Stimulated activated naive CD8-positive, alpha-beta T cell treated with anti-CD3 and anti-CD28 coated beads, Interleukin-15, amount 100 ng/mL, for 72 hours (primary cell): ENCODE results near the gene FAM163A.
A peak's percentile ranks its signal among the peaks of the same experiment; 100 is the strongest.
"Not testable (repeated sequence)": the region's sequence is repeated elsewhere in the genome, so short reads cannot be mapped to it uniquely, and the experiment has no call there.

ENCODE experiments used
- ATAC-seq: fragments of 150-1000 bp; cut with Tn5 transposase; 2 replicates; pipeline ENCODE4 v1.10.0; 2021; ENCODE audit warnings: mild to moderate bottlenecking, moderate library complexity
- DNase-seq, 2 donors: peaks; one replicate each; pipeline ENCODE4 v3.0.0; 2021 to 2022
- H3K27ac Mint-ChIP-seq, 2 donors: one replicate each; pipeline ENCODE4 v1.8.0; 2022; ENCODE audit warnings: mild to moderate bottlenecking in 2 of 2, mixed read lengths in 2 of 2, moderate library complexity in 2 of 2
- H3K27me3 Mint-ChIP-seq: one replicate; pipeline ENCODE4 v1.8.0; 2022; ENCODE audit warnings: mixed read lengths
- H3K4me1 Mint-ChIP-seq: one replicate; pipeline ENCODE4 v1.8.0; 2022; ENCODE audit warnings: mild to moderate bottlenecking, mixed read lengths
- H3K4me3 Mint-ChIP-seq, 2 donors: one replicate each; pipeline ENCODE4 v1.8.0; 2022; ENCODE audit warnings: mild to moderate bottlenecking in 2 of 2, mixed read lengths in 2 of 2, moderate library complexity in 1 of 2
- H3K9me3 Mint-ChIP-seq, 2 donors: one replicate each; pipeline ENCODE4 v1.8.0; 2022; ENCODE audit warnings: mixed read lengths in 2 of 2

FAM163A gene

DNA sequence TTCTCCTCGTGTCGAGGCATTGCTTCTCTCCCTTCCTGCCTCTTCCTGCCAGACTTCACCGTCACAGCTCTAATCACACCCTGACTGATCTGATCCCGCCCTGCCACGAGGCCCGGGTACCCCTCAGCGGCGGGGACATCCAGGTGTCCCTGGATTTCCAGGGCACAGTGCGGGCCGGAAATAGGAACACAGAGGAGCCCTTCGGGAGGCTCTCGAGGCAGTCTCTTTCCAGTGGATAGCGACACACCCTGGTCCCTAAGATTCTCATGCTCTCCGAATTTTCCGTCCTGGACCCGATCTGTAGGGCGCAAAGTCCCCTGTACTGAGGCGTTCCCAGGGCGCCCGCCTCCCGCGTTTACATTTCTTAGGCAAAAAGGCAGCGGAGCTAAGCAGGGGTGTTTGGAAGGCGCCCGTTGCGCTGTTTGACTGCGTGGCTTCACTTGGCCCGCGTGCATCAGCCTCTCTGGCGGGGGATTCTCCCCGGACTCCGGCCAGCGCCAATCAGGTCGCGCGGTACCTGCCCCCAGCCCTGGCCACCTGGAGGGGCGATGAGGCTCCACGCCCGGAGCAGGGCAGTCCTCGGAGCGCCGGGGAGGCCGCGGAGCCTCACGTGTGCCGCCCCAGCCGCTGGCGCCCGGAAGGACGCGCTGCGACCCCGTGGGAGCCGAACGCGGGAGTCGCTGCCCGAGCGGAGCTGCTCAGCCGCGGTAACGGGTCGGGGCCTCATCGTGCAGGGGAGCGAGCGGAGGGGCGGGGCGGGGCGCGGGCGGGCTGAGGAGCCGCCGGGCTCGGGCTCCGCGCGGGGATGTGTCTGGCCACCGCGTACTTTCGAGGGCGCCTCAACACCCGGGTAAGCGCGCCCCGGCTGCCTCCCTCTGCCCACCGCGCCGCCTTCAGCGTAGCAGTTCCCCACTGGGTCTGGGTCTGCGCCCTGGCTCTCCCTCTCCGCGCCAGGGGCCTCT is at the start of gene FAM163A:
Gene FAM163A (plus strand): TSS at position 575 of the 962 bp plus-strand sequence. CDS start 69,807 bp downstream, outside the sequence.
- DNase-seq: peak in 1 of 2 donors; percentile 13
- ATAC-seq: peak; percentile 56

DNA sequence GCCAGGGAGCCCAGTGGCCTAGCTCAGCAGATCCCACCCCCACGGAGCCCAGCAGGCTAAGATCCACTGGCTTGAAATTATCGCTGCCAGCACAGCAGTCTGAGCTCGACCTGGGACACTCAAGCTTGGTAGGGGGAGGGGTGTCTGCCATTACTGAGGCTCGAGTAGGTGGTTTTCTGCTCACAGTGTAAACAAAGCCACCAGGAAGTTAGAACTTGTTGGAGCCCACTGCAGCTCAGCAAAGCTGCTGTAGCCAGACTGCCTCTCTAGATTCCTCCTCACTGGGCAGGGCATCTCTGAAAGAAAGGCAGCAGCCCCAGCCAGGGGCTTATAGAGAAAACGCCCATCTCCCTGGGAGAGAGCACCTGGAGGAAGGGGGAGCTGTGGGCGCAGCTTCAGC is 48.6 kb upstream of the FAM163A start:
- not testable (repeated sequence) for H3K27ac Mint-ChIP-seq, H3K4me1 Mint-ChIP-seq, ATAC-seq, H3K9me3 Mint-ChIP-seq, DNase-seq, H3K4me3 Mint-ChIP-seq
- peaks cover 35% of the 10 kb centered on the region for H3K27me3 Mint-ChIP-seq

More for the DNA sequence above, at the start of gene FAM163A:
- Mint-ChIP-seq H3K4me1 (peaks cover 14% of the 10 kb centered on the region), H3K4me3 (peak within 1 kb of the TSS; percentile 46 to 67), H3K27me3 (peaks cover 97% of the 10 kb centered on the region), H3K9me3 (no peaks in the 10 kb centered on the region), H3K27ac (no peak within 1 kb of the TSS)

DNA sequence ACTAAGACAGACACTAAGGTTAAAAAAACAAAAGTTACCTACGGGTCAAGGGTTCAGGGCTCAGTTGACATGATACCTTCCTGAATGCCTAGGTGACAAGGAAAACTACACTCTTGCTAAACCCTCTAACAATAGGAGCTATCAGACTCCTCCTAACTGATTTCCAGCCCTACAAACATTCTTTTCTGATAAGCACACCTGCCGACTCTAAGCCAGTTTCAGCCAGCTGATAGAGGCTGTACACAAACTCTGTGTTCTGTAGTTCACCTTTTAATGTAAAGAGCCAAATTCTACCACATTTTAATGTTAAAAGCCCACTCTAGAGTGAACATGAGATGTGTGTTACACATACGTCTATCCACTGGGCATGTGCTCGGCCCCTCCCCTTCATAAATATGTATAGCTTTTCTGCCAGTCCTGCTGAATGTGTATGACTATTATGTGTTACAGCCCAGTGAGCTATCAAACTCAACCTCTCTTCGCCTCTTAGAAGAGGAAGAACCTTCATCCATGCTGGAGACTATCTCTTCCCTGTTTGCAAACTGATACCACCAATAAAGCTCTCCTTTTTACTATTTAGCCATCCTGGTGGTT is 40.0 kb upstream of the FAM163A start:
- Mint-ChIP-seq H3K27me3 (peaks cover 3% of the 10 kb centered on the region), H3K4me1 (no peaks in the 10 kb centered on the region), H3K27ac (no peak overlapping the region), H3K4me3 (no peak overlapping the region), H3K9me3 (no peaks in the 10 kb centered on the region)
- DNase-seq (no peak), ATAC-seq (no peak)

DNA sequence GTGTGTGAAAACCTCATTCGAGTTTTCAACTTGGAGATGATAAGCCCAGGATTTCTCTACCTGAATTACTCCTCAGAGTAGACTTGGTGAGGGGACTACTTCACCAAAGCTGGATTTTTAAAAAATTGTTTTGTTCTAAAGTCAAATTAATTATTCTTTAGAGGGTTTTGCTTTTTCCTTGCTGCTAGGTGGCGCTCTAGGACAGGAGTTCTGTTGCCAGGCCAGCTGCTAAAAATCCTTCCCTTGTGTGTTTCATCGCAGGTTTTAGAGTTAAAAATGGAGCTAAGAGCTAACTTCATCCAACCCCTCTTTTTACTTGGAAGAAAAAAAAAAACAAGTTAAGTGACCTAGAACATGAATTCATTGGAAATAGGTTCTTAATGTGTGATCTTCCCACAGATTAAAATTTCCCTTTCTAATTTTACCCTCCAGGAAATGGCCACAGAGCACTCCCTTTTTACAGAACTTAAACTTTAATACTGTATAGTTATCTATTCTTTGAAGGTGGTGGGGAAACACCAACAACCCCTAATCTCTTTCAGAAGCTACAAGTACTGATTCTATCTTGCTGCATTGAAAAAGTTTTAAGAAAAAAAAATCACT is 36.7 kb upstream of the FAM163A start:
- Mint-ChIP-seq H3K27me3 (no peaks in the 10 kb centered on the region), H3K9me3 (no peaks in the 10 kb centered on the region), H3K4me3 (no peak overlapping the region), H3K4me1 (peaks cover 9% of the 10 kb centered on the region), H3K27ac (no peak overlapping the region)
- DNase-seq (peak; percentile 49 to 55), ATAC-seq (no peak)

DNA sequence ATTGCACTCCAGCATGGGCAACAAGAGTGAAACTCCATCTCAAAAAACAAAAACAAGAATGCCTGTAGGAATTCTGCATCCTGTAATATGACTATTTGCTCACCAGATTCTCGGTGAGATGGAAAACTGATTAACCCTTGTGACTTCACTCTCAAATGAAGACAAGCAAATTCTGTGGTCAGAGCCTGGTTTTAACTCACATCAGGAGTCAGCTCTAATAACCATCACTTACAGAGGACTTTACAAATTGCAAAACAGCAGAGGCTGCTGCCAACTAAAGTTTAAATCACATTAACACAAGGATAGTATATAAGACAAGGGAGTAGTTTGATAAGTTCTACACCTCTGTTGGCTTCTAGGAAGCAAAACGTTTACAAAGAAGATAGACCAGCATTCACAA is 35.7 kb upstream of the FAM163A start:
- H3K4me3 Mint-ChIP-seq: no peak overlapping the region
- no peak overlapping the region for H3K27ac Mint-ChIP-seq
- peaks cover 6% of the 10 kb centered on the region for H3K27me3 Mint-ChIP-seq
- no peak for ATAC-seq
- no peak for DNase-seq
- peaks cover 0 to 6% of the 10 kb centered on the region in 2 donors for H3K9me3 Mint-ChIP-seq
- peaks cover 9% of the 10 kb centered on the region for H3K4me1 Mint-ChIP-seq

DNA sequence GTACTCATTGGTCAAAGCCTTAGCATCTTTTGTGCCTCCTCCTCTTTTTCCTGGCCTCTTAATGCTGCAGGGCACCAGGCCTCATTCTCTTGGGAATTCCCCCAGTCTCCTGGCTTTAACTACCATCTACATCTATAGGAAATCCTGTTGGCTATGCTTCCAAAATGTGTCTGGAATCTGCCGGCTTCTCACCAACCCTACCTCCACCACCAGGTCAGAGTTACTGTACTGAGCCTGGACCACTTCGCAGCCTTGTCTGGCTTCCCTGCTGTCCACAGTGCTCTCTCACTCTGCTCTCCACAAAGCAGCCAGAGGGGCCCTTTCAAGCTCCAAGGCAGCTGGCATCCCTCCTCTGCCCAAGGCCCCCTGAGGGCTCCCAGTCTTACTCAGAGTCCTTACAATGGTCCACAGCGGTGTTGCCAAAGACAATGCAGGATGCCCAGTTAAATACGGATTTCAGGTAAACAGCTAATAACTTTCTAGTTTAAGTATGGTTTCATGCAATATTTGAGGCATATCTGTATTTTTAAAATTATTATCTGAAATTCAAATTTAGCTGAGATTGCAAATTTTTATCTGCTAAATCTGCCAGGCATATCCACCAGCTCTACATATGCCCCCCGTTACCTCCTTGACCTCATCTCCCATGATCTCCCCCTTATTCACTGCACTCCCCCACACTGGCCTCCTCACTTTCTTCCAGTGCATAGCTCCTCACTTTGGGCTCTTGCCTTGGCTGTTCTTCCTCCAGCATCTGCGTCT is 34.5 kb upstream of the FAM163A start:
- H3K27ac Mint-ChIP-seq: no peak overlapping the region
- ATAC-seq (no peak), DNase-seq (no peak)
- H3K4me3 Mint-ChIP-seq: no peak overlapping the region
- H3K4me1 Mint-ChIP-seq: peaks cover 9% of the 10 kb centered on the region
- H3K9me3 Mint-ChIP-seq: peaks cover 8 to 12% of the 10 kb centered on the region in 2 donors
- H3K27me3 Mint-ChIP-seq: peaks cover 6% of the 10 kb centered on the region

DNA sequence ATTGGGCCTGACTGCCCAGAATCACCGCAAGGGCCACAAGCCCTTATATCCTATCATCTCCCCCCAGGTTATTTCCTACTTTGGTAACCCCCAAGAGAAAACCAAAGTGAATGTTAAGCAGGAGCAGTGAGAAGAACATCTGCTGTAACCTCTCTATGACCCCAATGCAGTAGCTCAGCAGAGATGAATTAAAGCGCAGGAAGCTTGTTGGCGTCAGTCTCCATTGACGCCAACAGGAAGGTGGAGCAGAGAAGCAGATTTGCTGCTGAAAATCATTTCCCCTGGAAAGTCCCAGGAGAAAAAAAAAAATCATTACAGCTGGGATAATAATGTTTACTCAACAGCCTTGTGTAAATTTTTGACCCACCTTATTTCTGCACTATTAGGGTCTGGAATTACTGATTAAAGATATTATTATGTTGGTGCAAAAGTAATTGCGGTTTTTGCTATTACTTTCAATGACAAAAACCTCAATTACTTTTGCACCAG is 33.2 kb upstream of the FAM163A start:
- Mint-ChIP-seq H3K4me3 (no peak overlapping the region), H3K27ac (no peak overlapping the region), H3K4me1 (peaks cover 9% of the 10 kb centered on the region), H3K9me3 (peaks cover 18 to 23% of the 10 kb centered on the region in 2 donors), H3K27me3 (peaks cover 6% of the 10 kb centered on the region)
- ATAC-seq: peak; percentile 80
- DNase-seq: peak in 1 of 2 donors; percentile 10

DNA sequence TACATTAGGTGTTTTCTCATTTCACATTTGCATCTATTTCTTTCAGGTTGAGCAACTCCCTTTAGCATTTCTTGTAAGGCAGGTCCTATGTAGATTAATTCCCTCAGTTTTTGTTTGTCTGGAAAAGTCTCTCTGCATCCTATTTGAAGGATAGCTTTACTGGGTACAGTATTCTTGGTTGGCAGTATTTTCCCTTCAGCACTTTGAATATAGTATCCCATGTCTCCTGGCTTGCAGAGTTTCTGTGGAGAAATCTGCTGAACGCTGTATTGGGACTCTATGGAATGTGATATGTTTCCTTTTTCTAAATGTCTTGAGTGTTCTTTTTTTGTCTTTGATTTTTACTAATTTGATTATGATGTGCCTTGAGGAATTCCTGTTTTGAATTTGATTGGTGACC is 28.9 kb upstream of the FAM163A start:
- Mint-ChIP-seq H3K9me3 (peaks cover 56 to 66% of the 10 kb centered on the region in 2 donors), H3K27me3 (peaks cover 6% of the 10 kb centered on the region), H3K4me3 (no peak overlapping the region), H3K4me1 (peaks cover 9% of the 10 kb centered on the region), H3K27ac (no peak overlapping the region)
- no peak for DNase-seq
- ATAC-seq: no peak

DNA sequence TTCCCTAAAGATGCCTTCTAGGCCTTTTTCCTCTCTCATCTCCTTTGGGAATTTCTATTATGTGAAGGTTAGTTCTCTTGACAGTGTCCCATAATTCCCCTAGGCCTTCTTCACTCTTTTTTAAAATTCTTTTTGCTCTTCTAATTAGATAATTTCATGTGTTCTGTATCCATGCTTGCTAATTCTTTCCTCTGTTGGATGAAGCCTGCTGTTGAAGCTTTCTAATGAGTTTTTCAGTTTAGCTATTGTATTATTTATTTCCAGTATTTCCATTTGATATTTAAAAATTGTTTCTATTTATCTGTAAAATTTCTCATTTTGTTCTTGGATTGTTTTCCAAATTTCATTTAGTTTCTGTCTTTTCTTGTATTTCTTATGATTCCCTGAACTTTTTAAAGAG is 28.5 kb upstream of the FAM163A start:
- peaks cover 6% of the 10 kb centered on the region for H3K4me1 Mint-ChIP-seq
- no peak overlapping the region for H3K27ac Mint-ChIP-seq
- H3K4me3 Mint-ChIP-seq: no peak overlapping the region
- H3K27me3 Mint-ChIP-seq: peaks cover 6% of the 10 kb centered on the region
- H3K9me3 Mint-ChIP-seq: peaks cover 56 to 66% of the 10 kb centered on the region in 2 donors
- ATAC-seq: no peak
- DNase-seq: no peak

DNA sequence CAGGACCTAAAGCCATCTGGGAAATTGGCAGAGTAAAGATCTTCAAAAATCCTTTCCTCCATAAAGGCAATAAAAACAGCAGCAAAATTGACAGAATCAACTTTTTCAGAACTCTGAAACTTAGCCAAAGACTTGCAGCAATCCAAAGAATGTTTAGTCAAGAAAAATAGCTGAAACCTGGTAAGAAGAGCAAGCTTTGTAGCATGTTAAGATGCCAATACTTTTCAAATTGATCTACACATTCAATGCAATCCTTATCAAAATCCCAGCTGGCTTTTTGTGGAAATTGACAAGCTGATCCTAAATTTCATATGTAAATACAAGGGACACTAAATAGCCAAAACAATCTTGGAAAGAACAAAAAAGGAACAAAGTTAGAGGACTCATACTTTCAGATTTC is 23.8 kb upstream of the FAM163A start:
- Mint-ChIP-seq H3K27me3 (no peaks in the 10 kb centered on the region), H3K27ac (no peak overlapping the region), H3K4me3 (no peak overlapping the region), H3K4me1 (no peaks in the 10 kb centered on the region), H3K9me3 (peaks cover 50 to 55% of the 10 kb centered on the region in 2 donors)
- DNase-seq: no peak
- ATAC-seq: no peak

DNA sequence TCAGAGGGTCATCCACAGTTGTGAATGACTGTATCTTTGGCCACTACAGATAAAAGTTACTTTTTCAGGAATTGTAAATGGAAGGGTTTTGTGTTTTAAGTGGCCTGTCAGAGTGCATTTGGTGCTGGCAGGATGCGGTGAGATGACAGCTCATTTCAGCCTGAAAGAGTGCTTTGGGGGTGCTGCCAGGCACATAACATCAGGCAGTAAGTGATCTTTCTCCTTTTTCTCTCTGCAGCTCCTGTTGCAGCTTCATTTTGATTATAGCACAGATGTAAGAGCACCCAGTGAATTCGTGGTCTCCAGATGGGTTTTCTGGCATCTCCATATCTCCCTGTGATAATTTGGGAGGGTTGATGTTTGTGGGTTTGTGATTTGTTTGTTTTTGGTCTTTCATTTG is 14.8 kb upstream of the FAM163A start:
- H3K27me3 Mint-ChIP-seq: peaks cover 7% of the 10 kb centered on the region
- ATAC-seq (no peak), DNase-seq (no peak)
- no peaks in the 10 kb centered on the region for H3K4me1 Mint-ChIP-seq
- no peaks in the 10 kb centered on the region for H3K9me3 Mint-ChIP-seq
- no peak overlapping the region for H3K27ac Mint-ChIP-seq
- H3K4me3 Mint-ChIP-seq: no peak overlapping the region

DNA sequence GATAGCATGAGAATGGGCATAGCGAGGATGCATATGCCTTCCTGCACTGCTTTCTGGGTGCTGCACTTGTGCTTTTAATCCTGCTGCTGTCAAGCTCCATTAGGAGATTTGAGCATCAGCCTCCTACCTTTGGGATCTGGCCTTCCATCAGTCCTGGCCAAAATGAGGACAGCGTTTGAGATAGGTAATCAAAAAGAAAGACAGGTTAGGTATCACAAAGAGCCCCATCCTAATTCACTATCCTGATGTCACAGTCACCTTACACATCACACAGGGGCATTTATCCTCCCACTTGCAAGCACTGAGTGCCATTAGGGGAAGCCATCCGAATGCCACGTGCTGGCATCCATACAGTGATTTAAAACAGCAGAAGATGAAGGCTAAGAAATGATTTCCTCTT is 13.2 kb upstream of the FAM163A start:
- H3K9me3 Mint-ChIP-seq: no peaks in the 10 kb centered on the region
- DNase-seq (no peak), ATAC-seq (no peak)
- H3K4me3 Mint-ChIP-seq: no peak overlapping the region
- no peak overlapping the region for H3K27ac Mint-ChIP-seq
- H3K4me1 Mint-ChIP-seq: no peaks in the 10 kb centered on the region
- peaks cover 14% of the 10 kb centered on the region for H3K27me3 Mint-ChIP-seq

DNA sequence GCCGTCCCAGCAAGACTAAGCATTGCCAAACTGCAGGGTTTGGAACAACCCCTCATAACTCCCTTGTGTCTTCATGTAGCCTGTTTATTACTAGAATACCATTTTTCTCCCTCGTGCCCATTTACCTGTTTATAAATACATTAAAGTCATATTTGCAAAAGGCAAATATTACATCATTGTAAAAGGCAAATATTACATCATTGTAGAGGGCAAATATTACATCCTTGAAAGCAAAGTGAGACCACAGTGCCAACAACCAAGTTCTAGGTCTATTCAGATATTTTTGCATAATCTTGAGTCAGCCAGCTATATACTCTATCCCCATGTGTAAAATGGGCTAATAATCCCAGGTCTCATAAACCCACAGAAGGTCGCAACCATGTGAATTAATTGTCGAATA is 11.4 kb upstream of the FAM163A start:
- ATAC-seq: no peak
- no peaks in the 10 kb centered on the region for H3K4me1 Mint-ChIP-seq
- peaks cover 14% of the 10 kb centered on the region for H3K27me3 Mint-ChIP-seq
- no peak for DNase-seq
- H3K9me3 Mint-ChIP-seq: no peaks in the 10 kb centered on the region
- no peak overlapping the region for H3K4me3 Mint-ChIP-seq
- no peak overlapping the region for H3K27ac Mint-ChIP-seq

DNA sequence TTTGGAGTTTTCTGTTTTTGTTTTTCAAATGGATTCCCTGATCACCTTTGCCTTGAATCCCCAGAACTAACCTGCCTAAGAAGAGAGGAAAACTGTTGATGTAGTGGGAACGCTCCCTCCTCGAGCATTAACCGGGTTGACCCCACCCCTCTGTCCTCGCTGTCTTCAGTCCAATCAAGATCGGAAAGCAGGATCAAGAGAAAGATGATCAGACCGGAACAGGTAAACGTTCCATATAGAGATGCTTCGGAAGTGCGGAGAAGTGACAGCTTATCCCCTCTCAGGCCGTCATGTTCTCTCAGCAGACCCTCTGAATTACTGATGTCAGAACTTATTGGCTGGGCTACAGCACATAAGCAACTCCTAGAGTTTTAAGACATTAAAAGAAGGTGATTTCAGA is 800 bp upstream of the FAM163A start:
- Mint-ChIP-seq H3K27ac (no peak overlapping the region), H3K27me3 (peaks cover 97% of the 10 kb centered on the region), H3K4me1 (peaks cover 14% of the 10 kb centered on the region), H3K9me3 (no peaks in the 10 kb centered on the region), H3K4me3 (peak overlapping the region; percentile 46 to 51)
- DNase-seq (no peak), ATAC-seq (no peak)
